ENCODE data around the gene SMIM9. TPM values are rescaled to one million over a fixed set of nuclear protein-coding genes. Genes with fewer than 3 reads are reported as not detected.

SMIM9 gene
- total RNA-seq, 1 experiment from 2014 or later: not detected

GRCh38 chrX:154799556-154800348 is 34.7 kb downstream of the SMIM9 start:
- H3K27me3 ChIP-seq (ENCODE audit: insufficient read depth, low read length): no peaks in the 10 kb centered on the region
- no peak for TF ChIP-seq ZFX (IDR thresholded peaks at IDR 0.05)
- no peak for TF ChIP-seq ZBTB33 (IDR thresholded peaks at IDR 0.05; ENCODE audit: extremely low read depth, insufficient replicate concordance, low read length)
- no peak for TF ChIP-seq ELF1 (IDR thresholded peaks at IDR 0.05; ENCODE audit: borderline replicate concordance, low read depth)
- no peak for TF ChIP-seq SRF (IDR thresholded peaks at IDR 0.05; ENCODE audit: low read depth)
- TF ChIP-seq EGR1 (IDR thresholded peaks at IDR 0.05; ENCODE audit: low read depth): no peak
- no peak for TF ChIP-seq ATF3 (IDR thresholded peaks at IDR 0.05)
- no peak for TF ChIP-seq CBX3 (IDR thresholded peaks at IDR 0.05; ENCODE audit: low read depth)
- TF ChIP-seq CTCF (IDR thresholded peaks at IDR 0.05 in 2 of 3, conservative IDR thresholded peaks at IDR 0.05 in 1 of 3; ENCODE audit: borderline replicate concordance in 1 of 3, insufficient read depth in 1 of 3, low read depth in 2 of 3, low read length in 2 of 3): no peak
- no peak for TF ChIP-seq EZH2 (IDR thresholded peaks at IDR 0.05)
- no peak for TF ChIP-seq RAD21 (IDR thresholded peaks at IDR 0.05; ENCODE audit: low read depth)
- TF ChIP-seq EZH2phosphoT487 (IDR thresholded peaks at IDR 0.05; ENCODE audit: borderline replicate concordance): no peak
- no peak for TF ChIP-seq MAX (IDR thresholded peaks at IDR 0.05)
- CTCF ChIA-PET: no interaction called here
- BruUV-seq (replicated peaks): no TSS peak
- RAD21 ChIA-PET (ENCODE audit: low non-redundant PET in 1 of 2, low total read pairs in 2 of 2, uncharacterized antibody in 2 of 2, unreplicated experiment in 2 of 2): no interaction called here
- H3K27ac ChIP-seq (ENCODE audit: low read depth, low read length): peak overlapping the region; percentile 53
- POLR2A ChIA-PET: interaction anchor here (0.9 kb wide), 1 partner anchor 36 kb away, joined by 4 read pairs; no protein-coding TSS in a partner anchor
- H2AFZ ChIP-seq (ENCODE audit: low read depth, low read length, poor library complexity, severe bottlenecking): no peak overlapping the region
- no peaks in the 10 kb centered on the region for H3K36me3 ChIP-seq (ENCODE audit: control insufficient read depth in 1 of 2, insufficient read depth in 2 of 2, low read length in 2 of 2)
- no peak overlapping the region for H3K9ac ChIP-seq (ENCODE audit: low read length)
- DNase-seq (ENCODE audit: low read depth, low spot score) (no peak), ATAC-seq (peak; percentile 74)
- no peaks in the 10 kb centered on the region for H3K9me2 ChIP-seq (ENCODE audit: insufficient read depth)
- H4K20me1 ChIP-seq (ENCODE audit: insufficient read depth): no peaks in the 10 kb centered on the region
- peak overlapping the region; percentile 64 for H3K4me2 ChIP-seq (ENCODE audit: low read length)
- H3K4me3 ChIP-seq (replicated peaks in 1 of 2; ENCODE audit: low read depth in 1 of 2, low read length in 2 of 2): peak overlapping the region in 1 of 2 experiments; percentile 18; a peak in 2 of 4 replicates
- no peaks in the 10 kb centered on the region for H3K79me2 ChIP-seq (ENCODE audit: insufficient read depth, low read length)
- no peaks in the 10 kb centered on the region for H3K9me3 ChIP-seq (ENCODE audit: control insufficient read depth in 1 of 2, insufficient read depth in 1 of 2, low read depth in 1 of 2, low read length in 2 of 2)
- intact Hi-C loops (cut with micrococcal nuclease): no loop called here
- H3K4me1 ChIP-seq (ENCODE audit: control insufficient read depth in 1 of 2, insufficient read depth in 2 of 2, low read length in 2 of 2): peaks cover 32 to 50% of the 10 kb centered on the region in 2 experiments
